Hepatocyte (in vitro differentiated cells): ENCODE measurements around the gene HPS4.

Experiments
- EZH2 ChIP-seq: fragments of 200-600 bp; sonication (generic); IDR thresholded peaks from 2 replicates; pipeline ENCODE4 v1.6.1; 2016; ENCODE audit warnings: antibody characterized with exemption, mild to moderate bottlenecking, borderline replicate concordance
- TF ChIP-seq, protein P1 (sequence below): fragments of 200-600 bp; sonication (generic); IDR thresholded peaks from 2 replicates; pipeline ENCODE4 v1.5.1; 2016; ENCODE audit warnings: antibody characterized with exemption, mild to moderate bottlenecking; ENCODE audit not compliant: poor library complexity

DNA sequence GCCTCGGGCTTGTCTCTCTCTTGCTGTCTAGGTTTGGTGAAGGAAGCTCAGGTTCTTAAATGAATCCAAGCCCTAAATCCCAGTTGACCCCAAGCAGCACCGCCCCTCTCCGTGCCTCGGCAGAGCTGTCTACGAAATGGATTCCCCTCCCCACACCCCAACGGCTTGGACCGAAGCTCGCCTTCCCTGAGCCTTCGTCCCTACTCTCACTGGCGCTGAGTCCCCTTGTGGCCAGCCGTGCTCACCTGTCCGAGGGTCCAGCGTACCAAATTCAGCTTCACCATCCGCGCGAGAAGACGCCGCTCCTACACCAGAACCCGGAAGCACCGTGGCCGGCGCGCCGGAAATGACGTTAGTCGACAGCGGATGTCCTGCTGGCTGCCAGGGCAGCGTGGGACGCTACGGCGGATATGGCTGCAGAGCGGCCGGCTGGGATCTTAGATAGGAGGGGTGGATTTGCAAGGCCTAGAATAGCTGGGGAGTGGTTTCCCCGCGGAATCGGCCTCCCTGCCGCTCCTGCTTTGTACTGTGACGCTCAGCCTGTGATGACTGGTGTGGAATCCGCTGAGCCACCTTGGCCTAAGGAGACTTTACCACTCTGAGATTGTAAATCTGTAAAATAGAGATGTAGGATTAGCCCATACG lies 28.7 kb upstream of the HPS4 start, which contains the start of gene TFIP11:
- no peak for TF ChIP-seq EZH2
- TF ChIP-seq, protein P1, sequence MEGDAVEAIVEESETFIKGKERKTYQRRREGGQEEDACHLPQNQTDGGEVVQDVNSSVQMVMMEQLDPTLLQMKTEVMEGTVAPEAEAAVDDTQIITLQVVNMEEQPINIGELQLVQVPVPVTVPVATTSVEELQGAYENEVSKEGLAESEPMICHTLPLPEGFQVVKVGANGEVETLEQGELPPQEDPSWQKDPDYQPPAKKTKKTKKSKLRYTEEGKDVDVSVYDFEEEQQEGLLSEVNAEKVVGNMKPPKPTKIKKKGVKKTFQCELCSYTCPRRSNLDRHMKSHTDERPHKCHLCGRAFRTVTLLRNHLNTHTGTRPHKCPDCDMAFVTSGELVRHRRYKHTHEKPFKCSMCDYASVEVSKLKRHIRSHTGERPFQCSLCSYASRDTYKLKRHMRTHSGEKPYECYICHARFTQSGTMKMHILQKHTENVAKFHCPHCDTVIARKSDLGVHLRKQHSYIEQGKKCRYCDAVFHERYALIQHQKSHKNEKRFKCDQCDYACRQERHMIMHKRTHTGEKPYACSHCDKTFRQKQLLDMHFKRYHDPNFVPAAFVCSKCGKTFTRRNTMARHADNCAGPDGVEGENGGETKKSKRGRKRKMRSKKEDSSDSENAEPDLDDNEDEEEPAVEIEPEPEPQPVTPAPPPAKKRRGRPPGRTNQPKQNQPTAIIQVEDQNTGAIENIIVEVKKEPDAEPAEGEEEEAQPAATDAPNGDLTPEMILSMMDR = no peak
